Neural progenitor cell (in vitro differentiated cells): ENCODE measurements around the gene EZH1. TPM values are rescaled to one million over a fixed set of nuclear protein-coding genes. Genes with fewer than 3 reads are reported as not detected.
A peak's percentile ranks its signal among the peaks of the same experiment; 100 is the strongest.
"Not testable (repeated sequence)": the region's sequence is repeated elsewhere in the genome, so short reads cannot be mapped to it uniquely, and the experiment has no call there.

Source experiments
- DNase-seq: peaks from one replicate; pipeline ENCODE4 v3.0.0-alpha.2; 2016; ENCODE audit warnings: low spot score
- H2AFZ ChIP-seq: fragments of 200-600 bp; sonication (generic); replicated peaks from 2 replicates; pipeline ENCODE4 v1.6.1; 2016; ENCODE audit warnings: antibody characterized with exemption
- H3F3A ChIP-seq: fragments of 200-600 bp; sonication (generic); 2 replicates; pipeline ENCODE4 v1.6.1; 2016; ENCODE audit warnings: antibody characterized with exemption, low read depth
- H3K27ac ChIP-seq: fragments of 200-600 bp; sonication (generic); 2 replicates; pipeline ENCODE4 v1.5.1; 2016; ENCODE audit warnings: mild to moderate bottlenecking
- H3K27me3 ChIP-seq: fragments of 200-600 bp; sonication (generic); 2 replicates; pipeline ENCODE4 v1.6.1; 2016; ENCODE audit warnings: mild to moderate bottlenecking, moderate library complexity
- H3K36me3 ChIP-seq: fragments of 200-600 bp; sonication (generic); 2 replicates; pipeline ENCODE4 v1.5.1; 2016
- H3K4me1 ChIP-seq: fragments of 200-600 bp; sonication (generic); 2 replicates; pipeline ENCODE4 v1.6.1; 2016; ENCODE audit warnings: mixed run types
- H3K4me2 ChIP-seq: fragments of 200-600 bp; sonication (generic); 2 replicates; pipeline ENCODE4 v1.6.1; 2016
- H3K4me3 ChIP-seq: fragments of 200-600 bp; sonication (generic); 2 replicates; pipeline ENCODE4 v1.5.1; 2016
- H3K79me2 ChIP-seq: fragments of 200-600 bp; sonication (generic); 2 replicates; pipeline ENCODE4 v1.6.1; 2016; ENCODE audit warnings: low read depth
- H3K9ac ChIP-seq: fragments of 200-600 bp; sonication (generic); 2 replicates; pipeline ENCODE4 v1.6.1; 2016
- H3K9me3 ChIP-seq: fragments of 200-600 bp; sonication (generic); 2 replicates; pipeline ENCODE4 v1.5.1; 2016; ENCODE audit warnings: low read depth
- H4K20me1 ChIP-seq: fragments of 200-600 bp; sonication (generic); 2 replicates; pipeline ENCODE4 v1.6.1; 2016; ENCODE audit warnings: low read depth
- H3K27ac Mint-ChIP-seq: 3 replicates; pipeline ENCODE4 v1.8.0; 2021; ENCODE audit warnings: mixed read lengths
- H3K27me3 Mint-ChIP-seq: 2 replicates; pipeline ENCODE4 v1.8.0; 2022; ENCODE audit warnings: low read depth, mild to moderate bottlenecking, inconsistent platforms, moderate library complexity, mixed read lengths; ENCODE audit not compliant: insufficient read depth
- H3K36me3 Mint-ChIP-seq: 3 replicates; pipeline ENCODE4 v1.8.0; 2021; ENCODE audit warnings: mixed read lengths
- H3K4me1 Mint-ChIP-seq: 3 replicates; pipeline ENCODE4 v1.8.0; 2021; ENCODE audit warnings: mixed read lengths
- H3K4me3 Mint-ChIP-seq: 3 replicates; pipeline ENCODE4 v1.8.0; 2021; ENCODE audit warnings: mild to moderate bottlenecking, moderate library complexity, mixed read lengths
- H3K9me3 Mint-ChIP-seq: 3 replicates; pipeline ENCODE4 v1.8.0; 2020; ENCODE audit warnings: mixed read lengths
- EZH2 ChIP-seq: fragments of 200-600 bp; sonication (generic); IDR thresholded peaks from 2 replicates; pipeline ENCODE4 v1.6.1; 2017; ENCODE audit warnings: antibody characterized with exemption, mild to moderate bottlenecking, moderate library complexity
- EZH2phosphoT487 ChIP-seq: fragments of 200-600 bp; sonication (generic); IDR thresholded peaks from 2 replicates; pipeline ENCODE4 v1.6.1; 2017; ENCODE audit warnings: antibody characterized with exemption
- total RNA-seq: library from RNA; depleted of rRNA; stranded (reverse); fragments of >200 nt; gene quantifications from 2 replicates; pipeline ENCODE4 v1.2.3, GENCODE V29; 2015; ENCODE audit warnings: low replicate concordance
- TF ChIP-seq, protein P1 (sequence below): fragments of 200-600 bp; sonication (generic); IDR thresholded peaks from 2 replicates; pipeline ENCODE4 v1.5.1; 2017; ENCODE audit warnings: antibody characterized with exemption, mild to moderate bottlenecking

EZH1 gene
- total RNA-seq, 1 donor from 2014 or later = 48.5 TPM

DNA sequence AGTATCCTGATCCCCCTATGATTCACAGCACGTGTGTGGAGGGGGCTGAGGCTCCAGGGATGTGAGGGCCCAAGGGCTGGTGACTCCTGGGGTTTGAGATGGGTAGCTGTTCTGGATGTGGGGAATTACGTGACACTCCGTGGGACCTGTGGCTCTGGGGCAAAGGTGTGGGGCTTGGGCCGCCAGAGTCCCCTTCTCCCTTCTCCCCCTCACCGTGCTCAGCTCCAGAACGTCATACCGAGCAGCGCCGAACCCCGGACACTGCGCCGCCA, 75.2 kb downstream of the EZH1 start:
- Histone ChIP-seq H3K4me1 (peaks cover 14% of the 10 kb centered on the region), H4K20me1 (peaks cover 44% of the 10 kb centered on the region), H3K27me3 (peaks cover 44% of the 10 kb centered on the region), H3K9me3 (no peaks in the 10 kb centered on the region), H3K36me3 (no peaks in the 10 kb centered on the region), H3K4me2 (peak overlapping the region; percentile 82), H2AFZ (no peak overlapping the region), H3K27ac (no peak overlapping the region), H3K79me2 (no peaks in the 10 kb centered on the region), H3K9ac (no peak overlapping the region), H3K4me3 (peak overlapping the region; percentile 43), H3F3A (peaks cover 37% of the 10 kb centered on the region)
- peak overlapping the region; percentile 56 for H3K4me3 Mint-ChIP-seq
- no peak overlapping the region for H3K27ac Mint-ChIP-seq
- H3K36me3 Mint-ChIP-seq = peaks cover 33% of the 10 kb centered on the region
- H3K4me1 Mint-ChIP-seq = peaks cover 27% of the 10 kb centered on the region
- DNase-seq = no peak
- no peaks in the 10 kb centered on the region for H3K9me3 Mint-ChIP-seq
- peaks cover 10% of the 10 kb centered on the region for H3K27me3 Mint-ChIP-seq
- TF ChIP-seq EZH2phosphoT487 = no peak
- TF ChIP-seq, protein P1, sequence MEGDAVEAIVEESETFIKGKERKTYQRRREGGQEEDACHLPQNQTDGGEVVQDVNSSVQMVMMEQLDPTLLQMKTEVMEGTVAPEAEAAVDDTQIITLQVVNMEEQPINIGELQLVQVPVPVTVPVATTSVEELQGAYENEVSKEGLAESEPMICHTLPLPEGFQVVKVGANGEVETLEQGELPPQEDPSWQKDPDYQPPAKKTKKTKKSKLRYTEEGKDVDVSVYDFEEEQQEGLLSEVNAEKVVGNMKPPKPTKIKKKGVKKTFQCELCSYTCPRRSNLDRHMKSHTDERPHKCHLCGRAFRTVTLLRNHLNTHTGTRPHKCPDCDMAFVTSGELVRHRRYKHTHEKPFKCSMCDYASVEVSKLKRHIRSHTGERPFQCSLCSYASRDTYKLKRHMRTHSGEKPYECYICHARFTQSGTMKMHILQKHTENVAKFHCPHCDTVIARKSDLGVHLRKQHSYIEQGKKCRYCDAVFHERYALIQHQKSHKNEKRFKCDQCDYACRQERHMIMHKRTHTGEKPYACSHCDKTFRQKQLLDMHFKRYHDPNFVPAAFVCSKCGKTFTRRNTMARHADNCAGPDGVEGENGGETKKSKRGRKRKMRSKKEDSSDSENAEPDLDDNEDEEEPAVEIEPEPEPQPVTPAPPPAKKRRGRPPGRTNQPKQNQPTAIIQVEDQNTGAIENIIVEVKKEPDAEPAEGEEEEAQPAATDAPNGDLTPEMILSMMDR = no peak
- no peak for TF ChIP-seq EZH2

DNA sequence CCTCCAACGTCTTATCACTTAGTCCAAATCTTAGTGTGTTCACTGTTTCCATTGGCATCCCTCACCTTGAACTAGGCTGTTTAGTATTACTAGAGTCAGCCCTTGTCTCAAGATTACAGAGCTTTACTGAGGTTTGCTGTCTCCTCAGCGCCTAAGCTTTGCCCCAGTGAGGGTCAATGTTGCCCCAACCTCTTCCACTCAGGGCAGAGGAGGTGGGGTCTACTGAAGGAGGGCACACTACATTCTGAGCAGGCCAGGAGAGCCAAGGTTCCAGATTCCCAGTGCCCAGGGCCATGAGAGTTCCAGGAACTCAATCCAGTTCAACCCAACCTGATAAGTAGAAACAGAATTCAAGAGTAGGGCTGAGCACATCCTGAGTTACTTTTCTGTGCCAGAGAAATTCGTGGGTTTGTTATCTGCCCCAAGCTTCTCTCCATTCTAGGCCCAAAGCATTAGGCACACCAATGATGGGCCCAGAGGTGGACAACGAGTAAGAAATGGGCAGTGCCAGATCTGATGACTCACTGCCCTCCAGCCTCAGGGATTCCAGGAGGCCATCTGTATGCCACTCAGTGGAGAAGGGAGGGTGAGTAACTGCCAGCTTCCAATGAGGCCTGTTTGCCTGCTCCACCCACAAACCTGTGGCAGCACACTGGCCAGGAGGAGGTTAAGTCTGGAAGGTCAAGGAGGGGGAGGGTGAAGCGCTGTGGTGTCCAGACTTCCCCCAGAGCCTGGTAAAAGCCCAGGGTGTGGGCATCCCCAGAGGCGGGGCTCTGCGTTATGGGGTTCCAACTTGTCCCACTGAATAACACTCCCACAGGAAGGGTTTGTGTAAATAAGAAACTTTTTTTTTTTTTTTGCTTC, 77.5 kb downstream of the EZH1 start:
- Histone ChIP-seq H3K4me3 (no peak overlapping the region), H3K4me2 (no peak overlapping the region), H3K36me3 (no peaks in the 10 kb centered on the region), H3K79me2 (no peaks in the 10 kb centered on the region), H3K4me1 (peaks cover 11% of the 10 kb centered on the region), H3K9me3 (no peaks in the 10 kb centered on the region), H3F3A (peaks cover 33% of the 10 kb centered on the region), H3K27ac (no peak overlapping the region), H3K9ac (no peak overlapping the region), H3K27me3 (peaks cover 22% of the 10 kb centered on the region), H4K20me1 (peaks cover 24% of the 10 kb centered on the region), H2AFZ (no peak overlapping the region)
- Mint-ChIP-seq H3K4me3 (peak overlapping the region; percentile 27), H3K36me3 (peaks cover 37% of the 10 kb centered on the region), H3K27ac (no peak overlapping the region), H3K27me3 (peaks cover 13% of the 10 kb centered on the region), H3K4me1 (peaks cover 22% of the 10 kb centered on the region), H3K9me3 (no peaks in the 10 kb centered on the region)
- no peak for TF ChIP-seq EZH2
- DNase-seq = no peak

DNA sequence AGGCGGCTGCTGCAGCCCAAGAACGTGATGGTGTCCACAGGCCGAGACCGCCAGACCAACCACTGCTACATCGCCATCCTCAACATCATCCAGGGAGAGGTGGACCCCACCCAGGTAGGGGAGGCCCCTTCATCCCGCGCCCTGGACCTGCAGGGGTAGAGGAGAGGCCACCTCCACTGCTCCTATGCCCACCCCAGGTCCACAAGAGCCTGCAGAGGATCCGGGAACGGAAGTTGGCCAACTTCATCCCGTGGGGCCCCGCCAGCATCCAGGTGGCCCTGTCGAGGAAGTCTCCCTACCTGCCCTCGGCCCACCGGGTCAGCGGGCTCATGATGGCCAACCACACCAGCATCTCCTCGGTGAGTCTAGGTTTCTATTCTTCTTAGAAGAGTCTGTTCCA, 78.7 kb downstream of the EZH1 start:
- DNase-seq, H2AFZ ChIP-seq, H3K4me2 ChIP-seq, H3K4me3 Mint-ChIP-seq, H3K27ac ChIP-seq, H3K9me3 Mint-ChIP-seq, H3K9ac ChIP-seq, H3K27ac Mint-ChIP-seq, H3K36me3 ChIP-seq, H3K27me3 Mint-ChIP-seq, H3K9me3 ChIP-seq, H3K4me3 ChIP-seq, H3K79me2 ChIP-seq: not testable (repeated sequence)
- Mint-ChIP-seq H3K36me3 (peaks cover 36% of the 10 kb centered on the region), H3K4me1 (peaks cover 15% of the 10 kb centered on the region)
- H3F3A ChIP-seq = peaks cover 24% of the 10 kb centered on the region
- H3K4me1 ChIP-seq = peaks cover 11% of the 10 kb centered on the region
- H4K20me1 ChIP-seq = peaks cover 13% of the 10 kb centered on the region
- H3K27me3 ChIP-seq = peaks cover 10% of the 10 kb centered on the region

DNA sequence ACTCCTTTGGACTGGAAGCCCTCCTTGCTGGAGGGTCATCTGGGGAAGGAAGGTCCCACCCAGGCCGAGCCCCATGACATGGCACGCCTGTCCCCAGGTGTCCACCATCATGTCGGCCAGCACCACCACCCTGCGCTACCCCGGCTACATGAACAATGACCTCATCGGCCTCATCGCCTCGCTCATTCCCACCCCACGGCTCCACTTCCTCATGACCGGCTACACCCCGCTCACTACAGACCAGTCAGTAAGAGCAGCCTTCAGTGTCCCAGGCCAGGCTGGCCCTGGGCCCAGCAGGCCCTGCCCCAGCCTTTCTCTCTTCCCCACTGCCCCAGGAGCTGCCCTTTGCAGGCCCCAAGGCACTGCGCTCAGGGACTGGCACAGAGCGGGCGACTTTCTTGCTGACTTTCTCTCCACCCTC, 79.2 kb downstream of the EZH1 start:
- Mint-ChIP-seq H3K9me3 (no peaks in the 10 kb centered on the region), H3K4me3 (no peak overlapping the region), H3K36me3 (peaks cover 36% of the 10 kb centered on the region), H3K4me1 (peaks cover 13% of the 10 kb centered on the region), H3K27ac (no peak overlapping the region), H3K27me3 (peaks cover 7% of the 10 kb centered on the region)
- H3K79me2 ChIP-seq = no peaks in the 10 kb centered on the region
- no peak overlapping the region for H3K27ac ChIP-seq
- no peak overlapping the region for H2AFZ ChIP-seq
- H3K4me2 ChIP-seq = no peak overlapping the region
- no peak overlapping the region for H3K9ac ChIP-seq
- H3F3A ChIP-seq = peaks cover 19% of the 10 kb centered on the region
- peaks cover 11% of the 10 kb centered on the region for H3K4me1 ChIP-seq
- H4K20me1 ChIP-seq = peaks cover 8% of the 10 kb centered on the region
- TF ChIP-seq EZH2phosphoT487 (no peak), EZH2 (no peak)
- TF ChIP-seq, protein P1 = no peak
- H3K4me3 ChIP-seq = no peak overlapping the region
- H3K9me3 ChIP-seq = no peaks in the 10 kb centered on the region
- peaks cover 5% of the 10 kb centered on the region for H3K27me3 ChIP-seq
- DNase-seq = no peak
- no peaks in the 10 kb centered on the region for H3K36me3 ChIP-seq
